NT2/D1 (cell line): ENCODE data around the gene FAM222B.

Experiments used
- DNase-seq: peaks from one replicate; pipeline ENCODE4 v3.0.0-alpha.2; 2011; ENCODE audit warnings: low read depth, low spot score
- H3K27me3 ChIP-seq: 2 replicates; pipeline ENCODE4 v1.6.0; 2011; ENCODE audit warnings: mild to moderate bottlenecking; ENCODE audit not compliant: insufficient read length, insufficient read depth
- H3K36me3 ChIP-seq: 2 replicates; pipeline ENCODE4 v1.6.1; 2011; ENCODE audit warnings: mild to moderate bottlenecking, low read length, mixed read lengths; ENCODE audit not compliant: insufficient read depth, insufficient read length
- H3K4me1 ChIP-seq: 2 replicates; pipeline ENCODE4 v1.5.1; 2011; ENCODE audit not compliant: insufficient read depth, insufficient read length
- H3K4me3 ChIP-seq: 2 replicates; pipeline ENCODE4 v1.5.1; 2011; ENCODE audit warnings: low read depth; ENCODE audit not compliant: insufficient read length
- H3K9ac ChIP-seq: 2 replicates; pipeline ENCODE4 v1.6.0; 2011; ENCODE audit warnings: low read depth; ENCODE audit not compliant: insufficient read length
- H3K9me3 ChIP-seq: 2 replicates; pipeline ENCODE4 v1.5.1; 2011; ENCODE audit warnings: mild to moderate bottlenecking, low read length; ENCODE audit not compliant: insufficient read depth
- SUZ12 ChIP-seq: IDR thresholded peaks from 2 replicates; pipeline ENCODE4 v1.6.1; 2011; ENCODE audit not compliant: insufficient read length, insufficient read depth; ENCODE audit errors: extremely low read depth
- YY1 ChIP-seq: IDR thresholded peaks from 2 replicates; pipeline ENCODE4 v1.6.1; 2011; ENCODE audit not compliant: insufficient read length, insufficient read depth
- ZNF274 ChIP-seq: IDR thresholded peaks from 2 replicates; pipeline ENCODE4 v1.6.1; 2011; ENCODE audit warnings: mild to moderate bottlenecking, low read depth, low read length

FAM222B gene

DNA sequence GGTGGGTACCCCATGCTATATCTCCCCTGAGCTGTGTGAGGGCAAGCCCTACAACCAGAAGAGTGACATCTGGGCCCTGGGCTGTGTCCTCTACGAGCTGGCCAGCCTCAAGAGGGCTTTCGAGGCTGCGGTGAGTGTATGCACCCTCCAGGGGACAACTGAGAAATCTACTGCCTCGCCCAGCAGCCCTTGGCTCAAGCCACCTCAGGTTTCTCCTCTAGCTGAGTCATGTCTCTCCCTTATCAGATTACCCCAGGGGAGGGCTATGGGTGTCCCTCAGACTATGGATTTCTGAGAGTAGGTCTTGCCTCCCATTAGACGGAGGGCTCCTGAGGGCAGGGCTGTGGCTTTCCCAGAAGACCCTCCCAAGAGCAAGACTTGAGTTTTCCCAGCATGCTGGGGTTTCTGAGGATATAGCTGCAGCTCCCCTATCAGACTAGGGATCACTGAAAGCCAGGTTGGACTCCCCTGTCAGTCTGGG lies 107.3 kb downstream of the FAM222B start:
- Histone ChIP-seq H3K9me3 (no peaks in the 10 kb centered on the region), H3K9ac (no peak overlapping the region), H3K4me3 (no peak overlapping the region), H3K4me1 (peaks cover 2% of the 10 kb centered on the region), H3K27me3 (no peaks in the 10 kb centered on the region), H3K36me3 (peaks cover 32% of the 10 kb centered on the region)
- no peak for DNase-seq
- no peak for TF ChIP-seq YY1
- TF ChIP-seq SUZ12: no peak
- no peak for TF ChIP-seq ZNF274

DNA sequence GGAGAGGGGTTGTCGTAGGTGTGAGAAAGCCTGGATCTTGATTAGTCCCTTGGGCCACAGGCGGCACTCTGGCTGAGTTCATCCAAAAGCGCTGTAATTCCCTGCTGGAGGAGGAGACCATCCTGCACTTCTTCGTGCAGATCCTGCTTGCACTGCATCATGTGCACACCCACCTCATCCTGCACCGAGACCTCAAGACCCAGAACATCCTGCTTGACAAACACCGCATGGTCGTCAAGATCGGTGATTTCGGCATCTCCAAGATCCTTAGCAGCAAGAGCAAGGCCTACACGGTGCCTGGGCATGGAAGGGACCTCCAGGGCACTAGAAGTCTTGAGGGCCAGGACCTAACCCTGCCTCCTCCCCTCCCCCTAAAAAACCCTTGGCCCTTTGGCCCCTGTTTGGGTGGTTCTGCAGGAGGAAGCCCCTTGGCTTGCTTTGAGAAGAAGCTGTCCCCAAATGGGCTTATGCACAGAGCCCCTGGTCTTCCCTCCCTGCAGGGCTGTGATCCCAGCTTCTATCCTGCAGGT lies 107.8 kb downstream of the FAM222B start:
- no peak for DNase-seq
- no peaks in the 10 kb centered on the region for H3K27me3 ChIP-seq
- TF ChIP-seq ZNF274 (no peak), SUZ12 (no peak), YY1 (no peak)
- H3K4me1 ChIP-seq: peaks cover 2% of the 10 kb centered on the region
- H3K9ac ChIP-seq: no peak overlapping the region
- H3K9me3 ChIP-seq: no peaks in the 10 kb centered on the region
- H3K36me3 ChIP-seq: peaks cover 31% of the 10 kb centered on the region
- H3K4me3 ChIP-seq: no peak overlapping the region

DNA sequence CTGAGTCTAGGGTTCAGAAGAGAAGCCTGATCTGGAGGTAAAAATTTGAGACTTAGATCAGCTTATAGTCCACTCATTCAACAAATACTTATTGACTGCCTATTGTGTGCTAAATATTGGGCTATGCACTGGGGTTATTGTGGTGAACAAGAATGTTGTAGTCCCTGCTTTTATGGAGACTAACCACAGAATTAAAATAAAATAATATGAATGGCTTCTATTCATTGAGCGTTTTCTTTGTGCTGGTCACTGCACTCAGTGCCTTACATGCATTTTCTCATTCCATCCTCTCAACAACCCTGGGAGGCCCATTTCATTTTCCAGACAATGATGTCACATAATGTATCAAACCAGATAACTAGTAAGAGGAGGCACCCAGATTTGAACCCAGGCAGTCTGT lies 109.2 kb downstream of the FAM222B start:
- no peak for DNase-seq

DNA sequence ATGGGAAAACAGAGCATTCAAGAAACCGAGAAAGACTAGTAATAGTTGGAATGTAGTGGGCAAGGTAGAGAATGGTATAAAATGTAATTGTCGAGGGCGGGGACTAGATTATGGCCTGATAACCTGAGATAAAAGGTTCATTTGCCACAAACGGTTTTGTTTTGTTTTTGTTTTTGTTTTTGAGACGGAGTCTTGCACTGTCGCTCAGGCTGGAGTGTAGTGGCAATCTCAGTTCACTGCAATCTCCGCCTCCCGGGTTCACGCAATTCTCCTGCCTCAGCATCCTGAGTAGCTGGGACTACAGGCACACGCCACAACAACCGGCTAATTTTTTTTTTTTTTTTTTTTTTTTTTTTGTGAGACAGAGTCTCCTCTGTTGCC lies 112.7 kb downstream of the FAM222B start:
- Histone ChIP-seq H3K9ac (no peak overlapping the region), H3K9me3 (no peaks in the 10 kb centered on the region), H3K27me3 (no peaks in the 10 kb centered on the region), H3K4me3 (no peak overlapping the region), H3K36me3 (peaks cover 10% of the 10 kb centered on the region), H3K4me1 (no peaks in the 10 kb centered on the region)
- no peak for DNase-seq
- TF ChIP-seq SUZ12 (no peak), YY1 (no peak)

More for the DNA sequence above, 109.2 kb downstream of the FAM222B start:
- Histone ChIP-seq H3K4me3 (no peak overlapping the region), H3K36me3 (peaks cover 22% of the 10 kb centered on the region), H3K9me3 (no peaks in the 10 kb centered on the region), H3K4me1 (no peaks in the 10 kb centered on the region), H3K9ac (no peak overlapping the region), H3K27me3 (no peaks in the 10 kb centered on the region)
- TF ChIP-seq YY1: no peak
- TF ChIP-seq SUZ12: no peak
- TF ChIP-seq ZNF274: no peak

DNA sequence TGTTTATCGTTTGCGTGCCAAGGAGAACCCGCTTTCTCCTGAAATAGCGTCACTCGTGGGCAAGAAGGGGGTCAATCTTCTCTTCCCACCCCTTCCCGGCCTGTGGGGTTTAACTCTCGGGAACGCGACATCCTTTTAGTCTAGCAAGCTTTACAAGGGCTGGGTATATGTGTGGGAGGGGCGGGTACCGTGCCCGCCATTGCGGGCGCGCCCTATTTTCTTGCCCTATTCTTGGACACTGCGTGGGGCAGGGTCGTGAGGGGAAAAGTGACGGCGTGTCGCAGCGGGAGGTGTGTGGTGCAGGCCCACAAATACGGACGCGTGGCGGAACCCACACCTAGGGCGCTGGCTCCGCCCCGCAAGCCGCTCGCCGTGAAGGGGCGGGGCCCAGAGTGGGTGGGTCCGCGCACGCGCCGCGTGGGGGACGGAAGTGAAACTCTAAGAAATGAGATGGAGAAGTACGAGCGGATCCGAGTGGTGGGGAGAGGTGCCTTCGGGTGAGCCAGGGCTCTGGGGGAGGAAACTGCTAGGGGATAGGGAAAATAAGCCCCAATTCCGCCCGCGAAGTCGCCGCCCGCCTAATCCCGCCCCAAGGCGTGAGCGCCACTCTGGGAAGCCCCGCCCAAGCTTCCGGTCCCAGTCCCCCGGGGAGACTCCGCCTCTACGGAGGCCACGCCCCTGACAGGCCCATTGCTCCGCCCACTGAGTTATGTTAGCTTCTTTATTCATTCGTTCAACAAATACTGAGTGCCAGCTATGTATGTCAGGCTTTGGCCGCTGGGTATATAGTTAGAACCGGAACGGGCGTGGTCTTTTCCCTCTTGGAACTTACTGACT lies 114.0 kb downstream of the FAM222B start, which contains the start of gene NEK8:
Gene NEK8, plus strand, starts transcription at position 425 of the 837 bp plus-strand sequence. Its CDS starts 26 bp downstream, at position 451.
- TF ChIP-seq SUZ12: no peak
- no peak for TF ChIP-seq ZNF274
- TF ChIP-seq YY1: no peak
- peak within 1 kb of the TSS; percentile 85 for H3K4me3 ChIP-seq
- H3K36me3 ChIP-seq: peaks cover 12% of the 10 kb centered on the region
- peak within 1 kb of the TSS; percentile 96 for H3K9ac ChIP-seq
- H3K4me1 ChIP-seq: no peaks in the 10 kb centered on the region
- no peak for DNase-seq
- no peaks in the 10 kb centered on the region for H3K9me3 ChIP-seq
- H3K27me3 ChIP-seq: no peaks in the 10 kb centered on the region

DNA sequence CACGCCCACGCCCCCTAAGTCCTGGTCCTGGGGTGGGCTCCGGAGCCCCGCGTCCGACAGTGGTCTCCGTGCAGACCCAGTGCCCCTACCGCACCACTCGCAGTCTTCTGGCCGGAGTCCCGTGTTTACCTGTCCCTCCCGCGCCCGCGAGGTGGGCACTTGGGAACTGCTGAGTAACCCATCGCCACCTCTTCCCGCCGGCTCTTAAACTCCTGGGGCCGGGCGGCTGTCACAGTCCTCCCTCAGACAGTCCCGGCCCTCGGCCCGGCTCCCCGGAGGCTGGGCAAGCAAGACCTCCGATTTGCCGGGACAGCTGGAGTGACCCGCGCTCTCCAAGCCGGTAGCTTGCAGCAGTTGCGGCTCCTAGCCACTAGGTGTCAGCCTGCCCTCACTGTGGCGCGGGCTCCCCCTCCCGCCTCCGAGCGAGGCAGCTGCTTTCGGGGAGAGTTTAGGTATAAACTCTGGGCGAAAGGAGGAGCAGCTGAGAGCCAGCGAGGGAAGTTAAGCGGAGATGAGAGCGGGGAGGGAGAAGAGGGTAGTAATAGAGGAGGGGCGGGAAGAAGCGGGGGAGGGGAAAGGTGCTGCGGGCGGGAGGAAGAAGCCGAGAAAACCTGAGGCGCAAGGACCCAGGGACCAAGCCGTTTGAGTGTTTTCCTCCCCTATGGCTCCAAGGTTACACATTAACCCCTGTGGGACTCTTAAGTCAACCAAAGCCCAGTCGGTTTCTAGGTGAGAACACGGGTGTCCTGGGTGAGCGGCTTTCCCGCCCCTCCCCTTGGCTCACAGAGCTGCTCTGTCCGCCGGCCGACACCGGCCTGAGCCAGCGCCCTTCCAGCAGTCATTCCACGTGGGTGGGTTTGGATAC lies 115.7 kb downstream of the FAM222B start:
- Histone ChIP-seq H3K4me3 (peak overlapping the region; percentile 49), H3K4me1 (peaks cover 5% of the 10 kb centered on the region), H3K27me3 (no peaks in the 10 kb centered on the region), H3K9ac (peak overlapping the region; percentile 96), H3K9me3 (no peaks in the 10 kb centered on the region), H3K36me3 (peaks cover 27% of the 10 kb centered on the region)
- DNase-seq: peak; percentile 92
- TF ChIP-seq YY1 (no peak), ZNF274 (no peak), SUZ12 (no peak)

DNA sequence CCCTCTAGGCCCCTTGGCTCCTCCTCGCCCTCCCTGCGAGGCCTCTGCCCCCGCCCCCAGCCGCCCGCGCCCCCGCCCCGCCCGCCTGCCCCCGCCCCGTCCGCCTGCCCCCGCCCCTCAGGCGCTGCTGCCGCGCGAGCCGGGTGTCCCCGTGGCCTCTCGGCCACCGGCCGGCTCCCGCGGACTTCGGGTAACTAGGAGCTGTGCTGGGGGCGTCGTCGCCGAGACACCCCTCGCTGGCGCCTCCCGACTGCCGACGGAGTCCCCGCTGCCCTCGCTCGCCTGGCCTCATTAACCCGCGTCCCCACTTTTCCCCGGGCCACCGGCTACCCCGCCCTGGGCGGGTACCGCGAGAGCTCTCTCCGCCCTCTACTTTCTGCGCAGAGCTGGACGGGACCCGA lies 116.4 kb downstream of the FAM222B start, which contains the start of gene TLCD1:
Gene TLCD1, minus strand, starts transcription at position 8 of the 401 bp plus-strand sequence. CDS start 136 bp downstream, outside the sequence.
- Histone ChIP-seq H3K9ac (peak within 1 kb of the TSS; percentile 96), H3K4me1 (peaks cover 5% of the 10 kb centered on the region), H3K36me3 (peaks cover 33% of the 10 kb centered on the region), H3K9me3 (no peaks in the 10 kb centered on the region), H3K4me3 (peak within 1 kb of the TSS; percentile 85), H3K27me3 (no peaks in the 10 kb centered on the region)
- TF ChIP-seq SUZ12: no peak
- TF ChIP-seq ZNF274: no peak
- no peak for DNase-seq
